Skeletal muscle satellite cell (primary cell): ENCODE results near the gene ZG16.
"Not testable (repeated sequence)": the region's sequence is repeated elsewhere in the genome, so short reads cannot be mapped to it uniquely, and the experiment has no call there.

Source experiments
- H3K27me3 ChIP-seq: 2 replicates; pipeline ENCODE4 v1.7.0; 2013; ENCODE audit warnings: low read length; ENCODE audit not compliant: control insufficient read depth, insufficient read depth
- H3K36me3 ChIP-seq: 2 replicates; pipeline ENCODE4 v1.7.0; 2013; ENCODE audit warnings: mild to moderate bottlenecking, control low read depth, low read length; ENCODE audit not compliant: insufficient read depth
- H3K4me1 ChIP-seq: 2 replicates; pipeline ENCODE4 v1.7.0; 2013; ENCODE audit warnings: low read length; ENCODE audit not compliant: control insufficient read depth, insufficient read depth
- H3K4me2 ChIP-seq: 2 replicates; pipeline ENCODE4 v1.7.0; 2013; ENCODE audit warnings: mild to moderate bottlenecking, low read length
- H3K4me3 ChIP-seq: 2 replicates; pipeline ENCODE4 v1.7.0; 2013; ENCODE audit warnings: low read length
- H3K9ac ChIP-seq: 2 replicates; pipeline ENCODE4 v1.7.0; 2013; ENCODE audit warnings: mild to moderate bottlenecking, low read depth, low read length, moderate library complexity
- H3K9me3 ChIP-seq: replicated peaks from 2 replicates; pipeline ENCODE4 v1.7.0; 2013; ENCODE audit warnings: mild to moderate bottlenecking, control low read depth, low read length

Gene ZG16

GRCh38 chr16:29790949-29791844 is 13.1 kb downstream of the ZG16 start:
- peak overlapping the region; percentile 81 for H3K4me3 ChIP-seq
- H3K9me3 ChIP-seq, result no peaks in the 10 kb centered on the region
- peaks cover 16% of the 10 kb centered on the region for H3K4me1 ChIP-seq
- H3K4me2 ChIP-seq, result peak overlapping the region; percentile 88
- H3K36me3 ChIP-seq, result peaks cover 4% of the 10 kb centered on the region
- no peaks in the 10 kb centered on the region for H3K27me3 ChIP-seq
- H3K9ac ChIP-seq, result peak overlapping the region; percentile 81

DNA sequence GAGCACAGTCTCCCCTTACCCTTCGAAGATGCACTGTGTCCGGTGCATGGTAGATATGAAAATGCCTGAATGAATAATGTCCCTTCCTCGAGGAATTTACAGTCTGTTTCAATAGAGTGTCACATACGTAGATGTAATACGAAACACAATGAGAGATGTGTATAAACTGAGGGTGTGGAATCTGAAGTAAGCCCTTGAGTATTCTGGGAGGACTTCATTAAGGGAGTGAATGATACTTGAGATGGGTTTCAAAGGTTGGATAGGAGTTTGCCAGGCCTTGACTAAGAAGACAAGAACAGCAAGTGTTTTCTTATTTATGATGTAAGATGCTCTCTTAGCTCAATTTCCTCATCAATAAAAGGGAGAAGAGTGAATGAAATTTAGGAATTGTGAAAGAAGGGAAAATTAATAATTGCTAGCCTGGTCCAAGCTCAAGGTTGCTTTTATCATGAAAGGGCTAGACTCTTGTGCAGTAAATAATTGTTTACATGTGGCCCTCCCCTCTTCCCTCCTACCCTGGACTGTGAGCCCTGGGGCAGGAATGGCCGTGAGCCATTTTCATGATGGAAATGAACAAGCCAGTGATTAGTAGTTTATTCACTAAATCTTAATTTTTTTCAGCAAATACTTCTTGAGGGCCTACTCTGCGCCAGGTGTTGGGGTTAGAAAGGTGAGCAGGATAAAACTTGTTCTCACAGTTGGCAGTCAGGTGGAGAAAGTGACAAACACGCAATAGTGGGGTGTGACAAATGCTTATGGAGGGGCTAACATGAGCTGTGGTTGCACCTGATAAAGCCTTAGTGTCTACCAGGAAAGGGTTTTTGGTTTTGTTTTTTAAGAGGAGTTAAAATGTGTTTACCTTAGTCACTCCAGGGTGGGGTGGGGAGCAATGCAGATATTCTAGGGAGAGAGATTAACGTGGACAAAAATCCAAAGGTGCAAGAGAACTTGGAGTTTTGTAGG is 14.1 kb downstream of the ZG16 start:
- H3K9me3 ChIP-seq, result no peaks in the 10 kb centered on the region
- peak overlapping the region; percentile 88 for H3K4me2 ChIP-seq
- H3K36me3 ChIP-seq, result peaks cover 11% of the 10 kb centered on the region
- H3K9ac ChIP-seq, result peak overlapping the region; percentile 81
- H3K4me1 ChIP-seq, result peaks cover 16% of the 10 kb centered on the region
- H3K27me3 ChIP-seq, result no peaks in the 10 kb centered on the region
- peak overlapping the region; percentile 81 for H3K4me3 ChIP-seq

DNA sequence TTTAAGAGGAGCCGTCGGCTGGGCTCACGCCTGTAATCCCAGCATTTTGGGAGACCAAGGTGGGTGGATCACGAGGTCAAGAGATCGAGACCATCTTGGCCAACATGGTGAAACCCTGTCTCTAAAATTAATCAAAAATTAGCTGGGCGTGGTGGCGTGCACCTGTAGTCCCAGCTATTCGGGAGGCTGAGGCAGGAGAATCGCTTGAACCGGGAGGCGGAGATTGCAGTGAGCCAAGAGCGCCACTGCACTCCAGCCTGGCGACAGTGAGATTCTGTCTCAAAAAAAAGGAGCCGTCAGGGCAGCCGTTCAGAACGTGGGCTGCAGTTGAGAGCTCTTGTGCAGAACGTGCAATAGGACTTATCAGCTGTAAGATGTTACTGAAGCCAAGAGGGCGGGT is 15.1 kb downstream of the ZG16 start:
- Histone ChIP-seq H3K36me3 (peaks cover 21% of the 10 kb centered on the region), H3K4me1 (peaks cover 16% of the 10 kb centered on the region)
- H3K4me3 ChIP-seq, H3K4me2 ChIP-seq, H3K9me3 ChIP-seq, H3K27me3 ChIP-seq, H3K9ac ChIP-seq: not testable (repeated sequence)

DNA sequence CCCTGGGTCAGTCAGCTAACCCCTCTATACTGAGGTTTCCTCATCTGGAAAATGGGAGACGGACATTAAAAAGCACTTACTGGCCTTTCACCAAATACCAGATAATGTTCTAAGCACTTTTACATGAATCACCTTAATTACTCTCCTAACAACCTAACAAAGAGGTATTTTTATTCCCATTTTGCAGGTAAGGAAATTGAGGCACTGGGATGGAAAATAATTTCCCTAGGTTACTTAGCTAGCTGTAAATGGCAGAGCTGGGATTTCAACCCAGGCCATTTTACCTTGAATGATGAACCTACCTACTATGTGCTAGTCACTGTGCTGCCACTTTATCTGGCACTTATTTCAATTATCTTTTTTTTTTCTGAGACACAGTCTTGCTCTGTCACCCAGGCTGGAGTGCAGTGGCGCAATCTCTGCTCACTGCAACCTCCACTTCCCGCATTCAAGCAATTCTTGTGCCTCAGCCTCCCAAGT is 16.2 kb downstream of the ZG16 start:
- Histone ChIP-seq H3K36me3 (peaks cover 32% of the 10 kb centered on the region), H3K4me1 (peaks cover 16% of the 10 kb centered on the region), H3K4me2 (no peak overlapping the region), H3K9me3 (no peaks in the 10 kb centered on the region), H3K9ac (no peak overlapping the region), H3K4me3 (no peak overlapping the region), H3K27me3 (no peaks in the 10 kb centered on the region)

- Histone ChIP-seq H3K4me2 (no peak overlapping the region), H3K27me3 (no peaks in the 10 kb centered on the region), H3K4me1 (peaks cover 15% of the 10 kb centered on the region), H3K4me3 (no peak overlapping the region), H3K9ac (no peak overlapping the region), H3K9me3 (no peaks in the 10 kb centered on the region), H3K36me3 (peaks cover 51% of the 10 kb centered on the region)
Measured at GRCh38 chr16:29802416-29802935, 24.4 kb downstream of the ZG16 start.

- no peak overlapping the region for H3K4me3 ChIP-seq
Measured at GRCh38 chr16:29804020-29804419, 26.0 kb downstream of the ZG16 start.

DNA sequence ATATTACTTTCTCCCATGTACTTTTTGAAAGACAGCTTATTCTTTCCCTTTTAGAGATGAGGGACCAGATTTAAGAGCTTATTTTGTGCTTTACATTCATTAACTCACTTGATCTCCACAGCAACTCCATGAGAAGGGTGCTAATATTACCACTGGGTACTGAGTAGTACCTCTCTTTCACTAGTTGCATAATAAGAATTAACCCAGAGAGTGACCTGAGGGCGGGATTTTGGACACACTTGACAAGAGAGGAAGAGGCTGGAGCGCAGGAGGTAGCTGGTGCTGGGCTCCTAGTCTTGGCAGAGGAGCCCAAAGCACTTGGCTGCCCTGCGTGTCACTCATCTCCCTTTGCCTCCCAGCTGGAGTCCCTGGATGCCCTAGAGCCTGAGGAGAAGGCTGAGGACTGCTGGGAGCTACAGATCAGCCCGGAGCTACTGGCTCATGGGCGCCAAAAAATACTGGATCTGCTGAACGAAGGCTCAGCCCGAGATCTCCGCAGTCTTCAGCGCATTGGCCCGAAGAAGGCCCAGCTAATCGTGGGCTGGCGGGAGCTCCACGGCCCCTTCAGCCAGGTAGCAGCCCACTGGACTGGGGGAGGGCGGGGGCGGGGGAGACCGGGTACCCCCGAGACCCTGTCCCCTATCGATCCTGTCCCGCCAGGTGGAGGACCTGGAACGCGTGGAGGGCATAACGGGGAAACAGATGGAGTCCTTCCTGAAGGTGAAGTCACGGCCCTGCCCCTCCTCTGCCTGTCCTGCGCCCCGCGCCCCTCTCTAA is 26.6 kb downstream of the ZG16 start:
- peak overlapping the region; percentile 89 for H3K9ac ChIP-seq
- peak overlapping the region; percentile 99 for H3K4me2 ChIP-seq
- H3K9me3 ChIP-seq, result no peaks in the 10 kb centered on the region
- H3K36me3 ChIP-seq, result peaks cover 40% of the 10 kb centered on the region
- H3K4me1 ChIP-seq, result peaks cover 32% of the 10 kb centered on the region
- peak overlapping the region; percentile 78 for H3K4me3 ChIP-seq
- no peaks in the 10 kb centered on the region for H3K27me3 ChIP-seq

More at GRCh38 chr16:29804020-29804419, 26.0 kb downstream of the ZG16 start:
- Histone ChIP-seq H3K4me2 (peak overlapping the region; percentile 99), H3K9me3 (no peaks in the 10 kb centered on the region), H3K27me3 (no peaks in the 10 kb centered on the region), H3K36me3 (peaks cover 42% of the 10 kb centered on the region), H3K4me1 (peaks cover 28% of the 10 kb centered on the region), H3K9ac (peak overlapping the region; percentile 89)

GRCh38 chr16:29805232-29806098 is 27.4 kb downstream of the ZG16 start:
- H3K36me3 ChIP-seq, result peaks cover 41% of the 10 kb centered on the region
- no peaks in the 10 kb centered on the region for H3K27me3 ChIP-seq
- no peaks in the 10 kb centered on the region for H3K9me3 ChIP-seq
- H3K9ac ChIP-seq, result peak overlapping the region; percentile 89
- H3K4me1 ChIP-seq, result peaks cover 39% of the 10 kb centered on the region
- H3K4me3 ChIP-seq, result peak overlapping the region; percentile 78
- H3K4me2 ChIP-seq, result peak overlapping the region; percentile 99

- Histone ChIP-seq H3K36me3 (peaks cover 40% of the 10 kb centered on the region), H3K4me1 (peaks cover 45% of the 10 kb centered on the region), H3K4me3 (peak within 1 kb of the TSS; percentile 78), H3K9ac (peak within 1 kb of the TSS; percentile 89), H3K9me3 (no peaks in the 10 kb centered on the region), H3K27me3 (no peaks in the 10 kb centered on the region), H3K4me2 (peak within 1 kb of the TSS; percentile 99)
Measured at GRCh38 chr16:29806099-29806579, 28.1 kb downstream of the ZG16 start, which contains the start of gene MAZ. MAZ (plus strand) TSS chr16:29806529; CDS start chr16:29806702, 173 bp downstream.
